Stimulated activated CD8-positive, alpha-beta memory T cell treated with anti-CD3 and anti-CD28 coated beads, Interleukin-7, amount 100 ng/mL, for 48 hours (primary cell): ENCODE results near the gene EN2.

Experiments
- DNase-seq, 2 donors: peaks; one replicate each; pipeline ENCODE4 v3.0.0-alpha.2; 2020; ENCODE audit warnings: low read depth in 1 of 2; ENCODE audit errors: extremely low read depth in 1 of 2

Gene EN2

GRCh38 chr7:155507576-155507975, 49.6 kb downstream of the EN2 start:
- no peak for DNase-seq

GRCh38 chr7:155508376-155509358, 50.7 kb downstream of the EN2 start:
- DNase-seq, result no peak

GRCh38 chr7:155509359-155509724, 51.4 kb downstream of the EN2 start:
- no peak for DNase-seq

GRCh38 chr7:155509725-155510551, 52.0 kb downstream of the EN2 start:
- DNase-seq, result no peak

GRCh38 chr7:155510975-155511701, 53.2 kb downstream of the EN2 start:
- no peak for DNase-seq

GRCh38 chr7:155511702-155511996, 53.7 kb downstream of the EN2 start:
- DNase-seq, result no peak

GRCh38 chr7:155512246-155512887, 54.4 kb downstream of the EN2 start:
- no peak for DNase-seq

- no peak for DNase-seq
Observed at GRCh38 chr7:155513543-155514285, 55.8 kb downstream of the EN2 start.

GRCh38 chr7:155514296-155514695, 56.4 kb downstream of the EN2 start:
- DNase-seq, result no peak
